ENCODE results near the gene TEPSIN.

TEPSIN gene

DNA sequence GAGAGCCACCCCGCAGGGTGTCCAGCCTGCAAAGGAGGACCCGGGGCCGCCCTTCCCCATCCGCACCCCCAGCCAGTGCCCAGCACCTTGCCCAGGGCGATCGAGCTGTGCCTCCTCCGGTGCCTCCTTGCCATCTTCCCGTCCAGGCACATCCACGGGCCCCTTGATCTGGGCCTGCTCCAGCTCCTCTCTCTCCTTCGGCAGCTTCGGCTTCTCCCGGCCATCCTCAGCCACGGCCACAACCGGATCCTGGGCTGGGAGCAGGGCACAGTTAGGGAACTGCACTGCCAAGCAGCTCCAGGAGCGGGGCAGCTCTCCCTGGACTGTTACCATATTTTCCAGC lies 14.1 kb upstream of the TEPSIN start:
- no peak overlapping the region for H3K27ac ChIP-seq

DNA sequence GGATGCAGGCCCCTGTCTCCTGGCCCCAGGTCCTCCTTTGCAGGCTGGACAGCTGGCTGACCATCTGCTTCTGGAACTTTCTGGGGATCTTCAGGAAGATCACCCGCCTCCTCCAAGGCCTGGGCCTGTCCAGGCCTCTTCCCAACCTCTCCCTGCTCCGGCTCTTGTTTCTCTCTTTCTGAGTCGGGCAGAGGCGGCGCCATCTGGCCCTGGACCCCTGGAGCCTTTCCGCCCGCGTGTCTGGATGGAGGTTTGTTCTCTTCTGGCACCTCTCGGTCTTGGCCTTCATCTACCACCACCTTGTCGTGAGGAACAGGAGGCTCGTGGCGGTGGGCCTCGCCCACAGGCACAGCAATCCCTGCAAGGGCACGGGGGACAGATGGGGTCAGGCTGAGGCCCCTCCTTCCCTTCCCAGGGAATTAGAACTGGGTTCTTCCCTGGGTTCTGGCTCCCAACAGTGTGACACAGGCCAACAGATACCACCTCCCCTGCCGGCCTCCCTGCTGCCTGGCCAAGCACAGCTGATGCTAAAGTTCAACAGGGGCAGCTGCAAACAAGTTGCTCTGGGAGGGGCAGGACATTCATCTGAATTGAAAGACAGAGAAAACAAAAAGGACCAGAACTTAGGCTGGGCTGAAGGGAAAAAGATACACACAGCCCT lies 13.6 kb upstream of the TEPSIN start:
- TF ChIP-seq CTCF (conservative IDR thresholded peaks at IDR 0.05) (no peak), ZFX (IDR thresholded peaks at IDR 0.05) (no peak)
- no peak overlapping the region for H3K27ac ChIP-seq

More for the DNA sequence above, 14.1 kb upstream of the TEPSIN start:
- TF ChIP-seq CTCF (conservative IDR thresholded peaks at IDR 0.05) (no peak), ZFX (IDR thresholded peaks at IDR 0.05) (no peak)

GRCh38 chr17:81251709-81252301 lies 12.9 kb upstream of the TEPSIN start:
- TF ChIP-seq ZFX (IDR thresholded peaks at IDR 0.05) (no peak), CTCF (conservative IDR thresholded peaks at IDR 0.05) (no peak)
- H3K27ac ChIP-seq = no peak overlapping the region

- TF ChIP-seq ZFX (IDR thresholded peaks at IDR 0.05) (no peak), CTCF (conservative IDR thresholded peaks at IDR 0.05) (no peak)
- H3K27ac ChIP-seq = no peak overlapping the region
Observed at GRCh38 chr17:81251094-81251708, 12.3 kb upstream of the TEPSIN start.

- TF ChIP-seq CTCF (conservative IDR thresholded peaks at IDR 0.05) (no peak), ZFX (IDR thresholded peaks at IDR 0.05) (no peak)
- H3K27ac ChIP-seq = no peak overlapping the region
Observed at GRCh38 chr17:81250286-81251093, 11.6 kb upstream of the TEPSIN start.

DNA sequence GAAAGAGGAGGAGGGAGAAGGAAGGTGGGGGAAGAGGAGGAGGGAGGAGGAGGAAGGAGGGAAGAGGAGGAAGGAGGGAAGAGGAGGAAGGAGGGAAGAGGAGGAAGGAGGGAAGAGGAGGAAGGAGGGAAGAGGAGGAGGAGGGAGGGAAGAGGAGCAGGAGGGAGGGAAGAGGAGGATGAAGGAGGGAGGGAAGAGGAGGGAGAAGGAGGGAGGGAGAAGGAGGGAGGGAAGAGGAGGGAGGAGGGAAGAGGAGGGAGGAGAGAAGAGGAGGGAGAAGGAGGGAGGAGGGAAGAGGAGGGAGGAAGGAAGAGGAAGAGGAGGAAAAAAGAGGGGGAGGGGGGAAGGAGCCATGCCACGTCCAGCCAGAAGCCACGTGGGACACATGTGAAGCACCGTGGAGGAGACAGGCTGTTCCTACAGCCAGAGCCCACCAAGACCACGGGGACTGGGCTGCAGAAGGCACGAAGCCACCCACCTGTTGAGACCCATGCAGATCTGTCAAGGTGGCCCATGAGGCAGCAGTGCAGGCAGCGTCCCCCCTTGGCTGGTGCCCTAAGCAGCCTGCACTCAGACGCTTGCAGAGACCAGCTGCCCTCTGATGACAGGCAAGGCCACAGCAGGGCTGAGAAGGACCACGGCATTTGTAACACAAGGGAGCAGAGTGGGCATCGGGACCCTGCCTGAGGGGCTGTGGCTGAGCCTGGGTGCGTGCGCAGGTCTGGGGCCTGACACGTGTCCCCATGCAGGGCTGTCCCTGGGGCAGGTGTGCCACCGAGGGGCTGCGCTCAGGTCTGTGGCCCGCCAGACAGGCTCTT lies 10.6 kb upstream of the TEPSIN start:
- no peak for TF ChIP-seq CTCF (conservative IDR thresholded peaks at IDR 0.05)
- no peak for TF ChIP-seq ZFX (IDR thresholded peaks at IDR 0.05)
- H3K27ac ChIP-seq = no peak overlapping the region

Data from C4-2B (cell line).